Thyroid gland (tissue), 4 donors: ENCODE measurements around the gene RCE1.

Experiments
- CTCF ChIP-seq, 6 experiments: fragments of 200-600 bp in 3 of 6; fragments of 450-650 bp in 3 of 6; sonication (generic) in 3 of 6; IDR thresholded peaks; one replicate each; pipeline ENCODE4 v1.5.1; 2016 to 2019; ENCODE audit warnings: antibody characterized with exemption in 6 of 6, mild to moderate bottlenecking in 2 of 6, inconsistent platforms in 1 of 6, moderate library complexity in 1 of 6
- POLR2A ChIP-seq, 2 donors: fragments of 450-650 bp; IDR thresholded peaks; one replicate each; pipeline ENCODE4 v1.6.1; 2017; ENCODE audit warnings: antibody characterized with exemption in 2 of 2, mild to moderate bottlenecking in 2 of 2, moderate library complexity in 1 of 2

GRCh38 chr11:66860449-66860831, 17.2 kb downstream of the RCE1 start:
- no peak for TF ChIP-seq POLR2A (IDR thresholded peaks at IDR 0.05)
- TF ChIP-seq CTCF (IDR thresholded peaks at IDR 0.05), result no peak
